Central memory CD4-positive, alpha-beta T cell (primary cell): ENCODE measurements around the gene C1QTNF5.

Source experiments
- DNase-seq: peaks from one replicate; pipeline ENCODE4 v3.0.0; 2022

Gene C1QTNF5

DNA sequence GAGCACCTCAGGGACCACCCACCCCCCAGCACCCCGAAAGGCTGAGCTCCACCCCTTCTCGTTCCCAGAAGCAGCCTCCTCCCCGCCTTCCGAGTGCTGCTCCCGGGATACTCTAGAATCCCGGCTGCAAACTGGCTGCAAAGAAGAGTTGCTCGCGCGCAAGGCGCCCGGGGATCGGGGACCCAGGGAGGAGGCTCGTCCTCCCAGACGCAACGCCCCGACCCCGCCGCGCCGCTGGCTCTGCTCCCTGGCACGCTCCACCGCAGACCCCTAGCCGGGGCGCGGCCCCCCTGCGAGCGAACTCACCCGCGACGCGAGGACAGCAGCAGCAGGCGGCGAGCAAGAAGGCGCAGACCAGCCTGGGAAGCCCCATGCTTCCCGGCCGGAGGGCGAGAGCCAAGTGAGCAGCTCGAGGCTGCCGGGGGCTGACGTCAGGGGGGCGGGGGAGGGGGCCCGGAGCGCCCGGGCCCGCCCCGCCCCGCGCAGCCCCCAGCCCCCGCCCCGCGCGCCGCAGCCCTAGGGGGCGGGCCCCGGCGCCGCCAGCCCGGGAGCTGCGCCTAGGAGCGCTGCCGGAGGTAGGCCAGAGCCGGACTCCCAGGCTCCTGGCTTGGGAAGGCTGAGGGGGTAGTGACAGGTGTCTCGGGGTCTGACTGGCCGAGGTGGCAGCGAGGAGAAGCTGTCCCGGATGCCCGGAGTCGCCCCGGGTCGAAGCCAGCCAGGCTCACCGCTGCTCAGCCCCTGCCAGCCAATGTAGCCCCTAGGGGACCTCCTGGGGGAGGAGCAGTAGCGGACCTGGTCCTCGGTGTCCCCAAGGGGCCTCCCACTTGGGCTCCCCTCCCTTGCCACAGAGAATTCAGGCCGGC, 23.7 kb downstream of the C1QTNF5 start, which contains the start of gene MCAM:
MCAM (minus strand) TSS at position 402 of the 863 bp plus-strand sequence; CDS start at position 373, 29 bp downstream.
- no peak for DNase-seq

DNA sequence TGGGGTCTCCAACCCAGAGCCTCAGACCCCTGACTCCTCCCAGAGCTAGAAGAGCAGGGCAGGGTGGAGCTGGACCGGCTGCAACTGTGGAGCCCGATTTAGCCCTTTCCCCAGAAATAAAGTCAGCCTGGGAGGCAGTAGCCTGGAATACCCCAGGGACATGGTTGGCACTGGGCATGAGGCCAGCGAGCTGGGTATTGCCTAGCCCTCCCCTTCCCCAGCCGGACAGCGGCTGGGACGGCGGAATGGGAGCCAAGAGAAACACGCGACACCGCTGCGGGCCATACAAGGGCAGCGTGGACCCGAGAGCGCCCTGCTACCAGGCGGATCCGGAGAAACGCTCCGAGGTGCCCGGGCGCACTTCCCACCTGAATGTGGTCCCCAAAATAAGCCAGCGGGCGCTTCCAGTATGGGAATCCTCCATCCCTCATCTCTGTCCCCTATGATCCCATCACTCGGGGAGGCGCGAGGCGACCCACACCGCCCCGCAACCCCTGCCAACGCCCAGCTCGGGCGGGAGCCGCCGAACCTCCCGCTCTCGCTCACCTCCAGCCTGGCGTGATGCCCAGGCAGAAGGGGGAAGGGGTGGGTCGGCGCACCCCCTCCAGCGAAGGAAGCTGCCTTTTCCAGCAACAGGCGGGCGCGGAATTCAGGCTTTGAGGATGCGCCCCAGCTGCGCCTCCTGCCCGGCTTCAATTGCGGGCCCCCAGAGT, 24.5 kb downstream of the C1QTNF5 start:
- DNase-seq, result no peak

DNA sequence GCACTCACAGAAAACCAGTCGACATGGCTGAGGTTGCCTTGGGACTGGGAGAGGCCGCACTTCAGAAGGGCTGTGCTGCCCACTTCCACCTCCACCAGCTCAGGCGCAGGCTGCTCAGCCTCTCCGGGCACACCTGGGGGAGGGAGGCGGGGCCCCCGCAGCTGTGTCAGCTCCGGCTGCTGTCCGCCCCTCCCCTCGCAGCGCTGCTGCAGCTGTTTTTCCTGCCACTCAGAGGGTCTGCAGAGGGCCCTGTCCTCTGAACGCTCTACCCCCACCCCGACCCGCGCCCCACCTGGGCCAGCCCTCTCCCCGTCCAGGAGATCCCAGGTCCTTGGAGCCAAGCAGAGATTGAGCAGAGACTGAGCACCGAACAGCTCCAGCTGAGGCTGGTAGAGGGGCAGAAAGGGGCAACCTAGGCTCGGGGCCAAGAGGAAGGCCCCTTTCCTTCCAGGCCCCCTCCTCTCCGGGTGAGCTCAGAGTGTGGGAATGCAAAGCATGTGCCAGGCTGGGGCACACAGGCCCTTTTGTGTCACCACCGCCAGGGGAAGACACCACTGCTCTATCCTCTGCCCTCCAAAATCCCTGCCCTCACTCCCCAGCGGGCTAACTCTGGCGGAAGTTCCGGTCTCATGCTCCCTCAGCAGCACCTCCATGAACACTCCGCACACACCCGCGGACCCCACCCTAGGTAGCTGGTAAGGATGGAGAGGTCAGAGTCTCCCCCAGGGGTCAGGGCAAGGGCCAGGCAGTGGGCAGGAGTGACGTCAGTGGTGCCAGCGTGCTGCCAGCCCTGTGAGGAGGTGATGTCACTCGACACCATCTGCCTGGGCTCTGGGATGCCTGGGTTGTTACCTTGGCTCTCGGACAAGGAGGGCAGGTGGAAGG, 25.3 kb downstream of the C1QTNF5 start:
- peak; percentile 47 for DNase-seq

DNA sequence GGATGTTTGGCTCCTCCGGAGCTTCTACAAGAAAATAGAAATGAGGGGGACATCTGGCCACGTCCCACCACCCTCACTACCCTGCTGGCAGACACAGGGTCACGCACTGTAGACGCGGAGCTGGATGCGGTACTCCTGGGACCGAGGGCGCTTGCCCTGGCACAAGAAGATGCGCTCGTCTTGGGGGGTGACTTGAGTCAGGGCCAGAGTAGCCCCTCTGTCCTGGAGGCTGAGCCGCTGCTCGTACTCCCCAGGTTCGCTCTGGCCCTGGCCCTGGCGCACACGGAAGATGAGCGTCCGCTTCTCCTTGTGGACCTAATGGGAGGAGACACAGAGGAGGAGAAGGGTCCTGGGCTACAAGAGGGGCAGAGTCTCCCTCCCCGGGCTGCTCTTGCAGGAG, 26.0 kb downstream of the C1QTNF5 start:
- no peak for DNase-seq

DNA sequence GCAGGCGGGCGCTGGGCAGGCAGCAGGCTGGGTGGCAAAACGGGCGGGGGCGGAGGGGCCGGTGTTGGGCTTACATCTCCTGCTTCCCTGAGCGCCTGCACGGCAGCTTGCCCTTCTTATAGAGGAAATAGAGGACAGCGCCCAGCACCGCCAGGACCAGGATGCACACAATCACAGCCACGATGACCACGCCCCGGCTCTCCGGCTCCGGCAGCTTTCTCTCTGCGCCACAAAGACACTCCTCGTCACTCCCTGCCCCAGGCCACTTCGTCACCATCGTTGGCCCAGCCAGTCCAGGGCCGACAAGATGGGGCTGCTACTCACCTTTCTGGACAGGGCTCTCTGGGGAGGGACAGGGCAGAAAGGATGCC, 30.0 kb downstream of the C1QTNF5 start:
- no peak for DNase-seq

DNA sequence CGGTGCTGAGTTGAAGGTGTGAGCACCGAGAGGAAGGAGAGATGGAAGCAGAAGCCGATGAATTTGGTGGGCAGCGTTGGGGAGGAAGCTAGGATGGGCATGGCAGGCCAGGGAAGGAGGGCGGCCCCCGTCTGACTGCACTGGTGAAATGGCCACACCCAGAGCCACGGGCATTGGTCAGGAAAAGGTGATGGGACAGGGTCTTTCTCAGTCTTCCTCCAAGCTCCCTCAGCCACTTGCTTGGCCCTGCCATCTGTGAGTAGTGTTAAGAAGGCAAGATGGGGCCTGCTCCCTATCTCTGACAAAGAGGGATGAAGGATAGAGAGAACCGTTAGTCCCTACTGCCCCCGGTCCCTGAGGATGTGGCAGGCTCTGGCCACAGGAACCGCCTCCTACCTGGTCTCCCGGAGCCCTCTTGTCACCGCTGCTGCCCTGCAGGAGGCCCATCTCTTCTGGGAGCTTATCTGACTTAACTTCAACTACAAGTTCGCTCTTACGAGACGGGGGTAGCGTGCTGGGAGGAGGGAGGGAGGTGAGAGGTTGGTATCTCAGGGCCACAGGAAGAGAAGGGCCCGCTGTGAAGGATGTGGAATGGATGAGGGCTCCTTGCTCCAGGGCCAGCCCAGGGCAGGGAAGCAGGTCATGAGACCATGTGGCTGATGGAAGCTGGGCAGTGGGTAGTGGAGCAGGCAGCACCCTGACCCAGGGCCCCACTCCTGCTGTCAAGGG, 30.6 kb downstream of the C1QTNF5 start:
- DNase-seq, result no peak

DNA sequence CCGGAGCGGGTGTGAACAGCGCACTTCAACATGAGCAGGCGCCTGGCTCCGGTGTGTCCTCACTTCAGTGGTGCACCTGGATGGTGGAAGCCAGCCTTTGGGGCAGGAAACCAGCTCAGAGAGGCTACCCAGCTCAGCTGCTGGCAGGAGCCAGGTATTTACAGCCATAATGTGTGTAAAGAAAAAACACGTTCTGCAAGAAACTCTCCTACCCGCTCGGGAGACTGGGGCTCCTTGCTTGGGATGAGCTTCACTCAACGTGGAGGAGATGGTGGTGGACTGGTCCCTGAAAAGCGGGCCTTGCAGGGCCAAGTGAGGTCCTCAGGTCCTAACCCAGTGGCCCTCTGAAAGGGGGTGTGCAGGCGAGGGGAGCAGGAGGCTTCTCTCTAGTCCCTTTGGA, 31.3 kb downstream of the C1QTNF5 start:
- DNase-seq, result no peak

DNA sequence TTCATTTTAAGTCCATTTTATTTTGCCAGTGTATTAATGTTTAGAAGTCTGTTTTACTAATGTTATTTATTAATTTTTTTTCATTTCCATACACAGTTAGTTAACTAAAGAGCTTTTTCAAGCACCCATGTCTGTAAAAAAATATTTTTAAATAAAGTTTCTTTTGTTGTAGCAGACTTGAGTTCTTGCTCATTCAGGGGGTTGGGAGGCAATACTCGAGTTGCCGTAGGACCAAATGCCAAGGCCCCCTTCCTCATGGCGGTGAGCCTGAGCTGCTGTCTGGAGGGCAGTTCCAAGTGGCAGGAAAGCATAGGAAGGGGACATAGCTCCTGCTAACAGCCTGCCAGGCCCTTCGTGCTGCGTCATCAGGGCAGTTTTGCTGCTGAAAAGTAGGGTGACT, 32.7 kb downstream of the C1QTNF5 start:
- no peak for DNase-seq

DNA sequence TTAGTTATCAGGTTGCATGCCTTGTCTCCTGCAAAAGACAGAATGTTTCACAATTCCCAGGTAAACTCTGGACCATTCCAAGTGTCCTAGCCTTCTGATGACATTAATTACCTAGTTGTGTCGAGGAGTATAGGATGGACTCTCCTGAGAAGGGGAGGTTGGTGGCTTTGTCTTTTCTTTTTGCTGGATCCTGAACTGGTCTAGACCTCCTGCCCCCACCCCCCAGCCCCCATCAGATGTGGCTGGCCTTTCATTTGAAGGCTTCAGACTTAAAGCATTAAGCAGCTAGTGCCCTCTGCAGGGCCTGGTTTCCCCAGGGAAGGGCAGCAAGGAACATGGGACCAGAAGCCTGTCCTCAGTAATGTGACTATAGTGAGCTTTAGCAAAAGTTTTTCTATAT, 33.5 kb downstream of the C1QTNF5 start:
- no peak for DNase-seq

DNA sequence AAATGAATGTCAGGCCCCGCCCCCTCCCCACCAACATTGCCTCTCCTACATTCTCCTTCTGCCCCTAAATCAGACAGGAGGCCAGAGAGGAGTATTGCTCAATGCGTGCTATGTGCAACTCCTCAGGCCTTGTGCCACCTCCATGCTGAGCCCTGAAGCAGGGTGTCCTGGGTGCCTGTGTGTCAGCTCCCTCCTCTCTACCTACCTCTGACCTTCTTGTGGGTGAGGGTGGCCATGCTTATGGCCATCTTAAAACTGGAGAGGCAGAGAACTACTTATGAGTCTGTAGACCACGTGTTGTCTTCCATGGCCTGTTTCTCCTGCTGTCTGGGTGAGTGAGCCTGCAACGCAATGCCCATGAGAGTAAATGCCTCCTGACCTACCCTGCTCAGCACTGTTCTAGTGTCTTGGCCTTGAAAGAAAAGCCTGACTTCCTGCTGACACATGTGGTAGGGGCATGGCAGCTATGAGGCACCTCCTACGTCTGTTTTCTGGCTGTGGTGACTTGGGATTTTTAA, 34.3 kb downstream of the C1QTNF5 start:
- DNase-seq, result peak; percentile 44

DNA sequence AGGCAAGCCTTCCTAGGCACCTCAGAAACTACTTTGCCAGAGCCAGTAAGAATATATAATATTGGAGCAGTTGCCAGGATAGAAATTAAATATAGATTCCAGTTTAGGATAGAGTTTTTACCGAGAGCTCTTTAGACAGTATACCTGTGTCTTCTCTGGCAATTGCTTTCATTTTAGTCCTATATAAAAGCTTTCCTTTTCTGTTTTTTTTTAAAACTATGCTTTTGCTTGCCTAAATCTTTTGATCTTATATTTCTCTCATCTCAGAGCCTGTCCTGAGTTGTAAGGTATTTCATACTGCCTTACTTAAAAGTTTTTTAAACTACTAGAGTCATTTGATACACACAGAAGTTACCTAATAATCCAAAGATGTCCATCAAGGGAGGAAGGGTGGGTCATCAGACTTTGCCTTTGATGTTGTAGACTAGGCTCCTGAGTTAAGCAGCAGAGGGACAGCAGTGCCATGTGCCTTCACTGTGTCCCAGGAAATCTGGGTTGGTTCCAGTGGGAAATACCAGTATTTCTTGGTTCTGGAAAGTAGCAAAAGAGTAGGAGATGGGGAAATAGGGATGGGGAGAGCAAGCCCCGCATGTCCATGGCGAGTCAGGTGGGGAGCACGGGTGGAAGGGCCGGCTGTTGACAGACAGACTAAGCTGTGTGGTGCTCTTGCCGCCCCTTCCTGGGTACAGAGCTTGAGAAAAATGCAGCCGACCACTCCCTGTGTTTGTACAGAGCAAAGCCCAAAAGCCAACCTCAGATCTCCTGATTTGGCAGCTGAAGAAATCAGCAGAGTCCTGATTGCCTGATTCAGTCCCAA, 34.9 kb downstream of the C1QTNF5 start:
- no peak for DNase-seq

DNA sequence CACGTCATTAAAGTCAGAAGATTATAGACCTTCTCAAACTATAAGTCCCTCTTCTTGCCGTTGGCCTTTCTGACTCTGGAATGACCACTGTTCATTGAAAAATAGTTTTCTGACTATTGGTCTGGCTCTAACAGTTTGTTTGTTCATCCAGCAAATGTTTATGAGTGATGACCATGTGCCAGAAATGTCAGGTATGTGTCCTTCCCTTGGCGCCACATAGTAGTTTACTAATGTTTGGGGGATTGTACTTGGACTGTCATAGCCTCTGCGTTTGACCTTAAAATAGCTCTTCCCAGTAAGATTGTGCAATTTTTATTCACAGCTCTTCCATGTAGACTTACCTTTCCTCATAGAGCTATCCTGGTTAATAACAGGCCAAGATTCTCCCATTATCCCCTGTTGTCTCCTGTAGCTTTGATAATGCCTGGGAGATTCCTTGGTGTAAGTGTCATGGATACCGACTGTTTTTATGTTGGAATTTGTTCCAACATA, 37.4 kb downstream of the C1QTNF5 start:
- no peak for DNase-seq

DNA sequence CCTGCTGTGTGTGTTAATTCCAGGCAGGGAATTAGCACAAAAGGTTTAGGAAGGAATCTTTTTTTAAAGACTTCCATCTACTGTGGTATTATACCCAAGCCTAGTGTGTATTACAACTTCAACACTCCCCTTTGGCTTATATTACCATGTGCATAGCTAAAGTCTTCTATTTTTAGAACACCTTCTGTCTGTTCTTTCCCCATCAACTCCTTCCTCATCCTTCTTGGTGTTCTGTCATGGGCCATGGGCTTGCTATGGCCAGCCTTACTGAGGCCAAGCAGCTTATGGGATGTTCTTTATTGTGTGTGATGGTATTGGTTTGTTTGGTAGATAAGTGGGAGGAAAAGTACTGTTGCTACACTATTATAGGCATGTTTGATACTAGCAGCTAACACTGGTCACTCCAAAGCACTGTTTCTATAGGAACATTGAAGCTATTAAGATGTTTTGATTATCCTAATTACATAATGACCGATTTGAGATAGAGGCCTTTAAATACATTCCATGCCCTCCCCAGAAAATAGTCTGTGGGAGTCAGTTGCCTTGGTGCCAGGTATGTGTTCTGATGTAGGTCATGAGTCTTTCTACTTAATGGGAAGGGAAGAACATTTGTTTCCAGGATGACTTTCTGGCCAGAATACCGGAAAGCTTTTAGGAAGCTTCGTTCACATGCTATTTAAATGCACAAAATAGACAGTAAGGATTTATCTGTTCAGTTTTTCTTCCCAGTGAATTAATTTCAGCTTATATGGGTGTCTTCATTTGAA, 40.3 kb downstream of the C1QTNF5 start:
- DNase-seq, result no peak

DNA sequence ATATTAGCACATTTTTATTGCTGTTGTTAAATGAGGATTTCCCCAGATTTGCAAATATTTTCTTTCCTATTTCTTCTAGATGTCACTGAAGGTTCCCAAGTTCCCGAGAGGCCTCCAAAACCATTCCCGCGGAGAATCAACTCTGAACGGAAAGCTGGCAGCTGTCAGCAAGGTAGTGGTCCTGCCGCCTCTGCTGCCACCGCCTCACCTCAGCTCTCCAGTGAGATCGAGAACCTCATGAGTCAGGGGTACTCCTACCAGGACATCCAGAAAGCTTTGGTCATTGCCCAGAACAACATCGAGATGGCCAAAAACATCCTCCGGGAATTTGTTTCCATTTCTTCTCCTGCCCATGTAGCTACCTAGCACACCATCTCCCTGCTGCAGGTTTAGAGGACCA, 41.3 kb downstream of the C1QTNF5 start:
- DNase-seq, result no peak

DNA sequence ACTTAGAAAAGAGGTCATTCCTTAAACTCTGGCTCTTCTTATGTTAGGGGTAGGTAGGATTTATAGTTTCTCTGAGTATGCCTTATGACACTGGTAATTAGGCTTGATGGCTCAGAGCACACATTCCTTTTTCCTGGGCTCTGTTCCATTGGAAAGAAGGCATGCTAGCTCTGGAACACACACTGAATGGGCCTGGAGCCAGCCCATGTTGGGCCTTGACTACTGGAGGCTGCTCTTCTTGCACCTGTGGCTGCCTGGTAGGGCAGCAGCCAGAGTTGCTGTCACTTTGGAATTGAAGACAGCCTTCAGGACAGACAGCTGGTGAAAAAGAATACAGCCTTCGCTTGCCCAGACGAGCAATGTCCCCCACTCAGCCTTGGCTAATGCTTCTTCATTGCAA, 42.0 kb downstream of the C1QTNF5 start:
- DNase-seq, result no peak

DNA sequence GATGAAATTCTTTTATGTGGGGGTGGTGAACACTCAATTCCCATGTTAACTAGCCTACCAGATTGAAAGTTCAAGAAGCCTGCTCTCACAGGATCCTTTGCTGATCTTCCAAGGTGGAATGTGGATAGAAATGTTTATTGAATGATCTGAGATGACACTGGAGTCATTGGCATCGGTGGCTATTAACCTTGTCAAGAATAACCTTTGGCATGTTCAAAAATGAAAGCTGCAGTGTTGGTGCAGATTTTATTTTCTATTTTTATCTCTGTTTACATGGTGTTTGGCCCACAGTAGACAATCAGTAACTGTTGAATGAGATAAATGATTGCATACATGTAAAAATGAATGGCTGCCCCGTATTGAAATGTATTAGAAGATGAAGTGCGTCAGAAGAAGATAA, 42.7 kb downstream of the C1QTNF5 start:
- no peak for DNase-seq

DNA sequence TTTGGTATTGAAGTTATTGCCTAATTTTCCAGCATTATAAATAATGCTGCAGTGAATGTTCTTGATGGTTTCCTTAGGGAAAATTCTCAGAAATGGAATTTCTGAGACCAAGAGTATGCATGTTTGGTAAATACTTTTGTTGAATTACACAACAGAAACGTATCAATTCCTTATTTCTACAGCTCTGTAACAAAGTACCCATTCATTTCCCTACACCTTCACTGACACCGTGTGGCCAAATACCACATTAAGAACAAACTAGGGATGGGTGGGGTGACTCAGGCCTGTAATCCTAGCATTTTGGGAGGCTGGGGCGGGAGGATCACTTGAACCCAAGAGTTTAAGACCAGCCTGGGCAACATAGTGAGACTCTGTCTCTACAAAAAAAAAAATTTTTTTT, 45.5 kb downstream of the C1QTNF5 start:
- DNase-seq, result no peak

DNA sequence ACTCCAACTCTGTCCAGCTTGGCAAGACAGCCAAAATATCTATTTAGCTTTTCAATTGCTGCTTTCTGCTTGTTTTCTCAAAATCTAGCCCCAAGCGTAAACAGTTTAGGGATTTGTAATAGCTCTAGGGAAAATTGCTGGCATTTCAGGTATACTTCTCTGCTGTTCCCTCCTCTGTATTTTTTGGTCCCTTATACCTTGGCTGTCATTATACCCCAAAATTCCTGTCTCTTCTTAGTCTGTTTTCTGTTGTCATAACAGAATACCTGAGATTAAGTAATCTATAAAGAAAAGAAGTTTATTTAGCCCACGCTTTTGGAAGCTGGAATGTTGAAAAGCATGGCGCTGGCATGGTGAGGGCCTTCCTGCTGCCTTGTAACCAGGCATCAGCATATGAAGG, 47.2 kb downstream of the C1QTNF5 start:
- DNase-seq, result no peak

DNA sequence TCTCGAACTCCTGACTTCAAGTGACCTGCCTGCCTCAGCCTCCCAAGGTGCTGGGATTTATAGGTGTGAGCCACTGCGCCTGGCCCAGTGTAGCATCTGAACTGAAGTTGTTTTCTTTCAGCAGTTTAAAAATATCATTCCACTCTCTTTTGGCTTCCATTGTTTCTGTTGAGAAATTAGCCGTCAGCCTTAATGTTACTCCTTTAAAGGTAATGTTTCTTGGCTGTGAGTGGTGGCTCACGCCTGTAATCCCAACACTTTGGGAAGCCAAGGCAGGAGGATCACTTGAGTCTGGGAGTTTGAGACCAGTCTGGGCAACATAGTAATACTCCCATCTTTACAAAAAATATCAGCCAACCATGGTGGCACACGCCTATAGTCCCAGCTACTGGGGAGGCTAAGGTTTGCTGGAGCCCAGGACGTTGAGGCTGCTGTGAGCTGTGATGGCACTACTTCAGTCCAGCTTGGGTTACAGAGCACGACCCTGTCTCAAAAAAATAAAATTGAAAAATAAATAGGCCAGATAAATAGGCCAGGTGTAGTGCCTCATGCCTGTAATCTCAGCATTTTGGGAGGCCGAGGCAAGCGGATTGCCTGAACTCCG, 49.7 kb downstream of the C1QTNF5 start:
- no peak for DNase-seq
